GM23338 (cell line): ENCODE measurements around the gene TPCN2. TPM values are rescaled to one million over a fixed set of nuclear protein-coding genes. Genes with fewer than 3 reads are reported as not detected.
"Not testable (repeated sequence)": the region's sequence is repeated elsewhere in the genome, so short reads cannot be mapped to it uniquely, and the experiment has no call there.

Source experiments
- ATAC-seq: fragments of 200-7000 bp; cut with Tn5 transposase; 3 replicates; pipeline ENCODE4 v1.9.1; 2020
- DNase-seq: peaks from one replicate; pipeline ENCODE4 v3.0.0-alpha.2; 2015; ENCODE audit warnings: low spot score
- H2AFZ ChIP-seq: fragments of 200-600 bp; sonication (generic); 2 replicates; pipeline ENCODE4 v1.8.0; 2016; ENCODE audit warnings: antibody characterized with exemption, mild to moderate bottlenecking, moderate library complexity
- H3F3A ChIP-seq: fragments of 200-600 bp; sonication (generic); replicated peaks from 2 replicates; pipeline ENCODE4 v1.8.0; 2017; ENCODE audit warnings: antibody characterized with exemption, mixed run types, low read depth
- H3K27ac ChIP-seq: fragments of 200-600 bp; sonication (generic); 2 replicates; pipeline ENCODE4 v1.6.1; 2016; ENCODE audit warnings: low read depth
- H3K27me3 ChIP-seq: fragments of 200-600 bp; sonication (generic); 2 replicates; pipeline ENCODE4 v1.8.0; 2016; ENCODE audit warnings: mild to moderate bottlenecking, mixed run types, moderate library complexity; ENCODE audit not compliant: insufficient read depth
- H3K36me3 ChIP-seq: fragments of 200-600 bp; sonication (generic); 2 replicates; pipeline ENCODE4 v1.8.0; 2016; ENCODE audit warnings: mild to moderate bottlenecking; ENCODE audit not compliant: insufficient read depth
- H3K4me1 ChIP-seq: fragments of 200-600 bp; sonication (generic); 2 replicates; pipeline ENCODE4 v1.8.0; 2016; ENCODE audit warnings: mild to moderate bottlenecking, moderate library complexity; ENCODE audit not compliant: insufficient read depth
- H3K4me2 ChIP-seq: fragments of 200-600 bp; sonication (generic); 2 replicates; pipeline ENCODE4 v1.7.1; 2017; ENCODE audit warnings: mixed run types
- H3K4me3 ChIP-seq: fragments of 200-600 bp; sonication (generic); 2 replicates; pipeline ENCODE4 v1.6.1; 2016; ENCODE audit warnings: mixed run types
- H3K79me2 ChIP-seq: fragments of 200-600 bp; sonication (generic); replicated peaks from 2 replicates; pipeline ENCODE4 v1.8.0; 2017; ENCODE audit warnings: mild to moderate bottlenecking; ENCODE audit not compliant: insufficient read depth
- H3K9me2 ChIP-seq: fragments of 200-600 bp; sonication (generic); 2 replicates; pipeline ENCODE4 v1.8.0; 2017; ENCODE audit not compliant: insufficient read depth
- H4K20me1 ChIP-seq: fragments of 200-600 bp; sonication (generic); replicated peaks from 2 replicates; pipeline ENCODE4 v1.8.0; 2017; ENCODE audit warnings: mild to moderate bottlenecking; ENCODE audit not compliant: insufficient read depth
- H3K27ac Mint-ChIP-seq: 2 replicates; pipeline ENCODE4 v1.8.0; 2020; ENCODE audit warnings: inconsistent platforms, mild to moderate bottlenecking, moderate library complexity, mixed read lengths
- H3K27me3 Mint-ChIP-seq: 3 replicates; pipeline ENCODE4 v1.8.0; 2022; ENCODE audit warnings: low read depth, mild to moderate bottlenecking, moderate library complexity, mixed read lengths, inconsistent platforms; ENCODE audit not compliant: insufficient read depth, poor library complexity
- H3K36me3 Mint-ChIP-seq: 3 replicates; pipeline ENCODE4 v1.8.0; 2021; ENCODE audit warnings: low read depth, mild to moderate bottlenecking, inconsistent platforms, moderate library complexity, mixed read lengths
- H3K4me1 Mint-ChIP-seq: 3 replicates; pipeline ENCODE4 v1.8.0; 2020; ENCODE audit warnings: mild to moderate bottlenecking, inconsistent platforms, mixed read lengths
- H3K4me3 Mint-ChIP-seq: 3 replicates; pipeline ENCODE4 v1.8.0; 2021; ENCODE audit warnings: moderate library complexity, mild to moderate bottlenecking, inconsistent platforms, mixed read lengths
- H3K9me3 Mint-ChIP-seq: 3 replicates; pipeline ENCODE4 v1.8.0; 2020; ENCODE audit warnings: moderate library complexity, mild to moderate bottlenecking, inconsistent platforms, mixed read lengths
- CREB1 ChIP-seq: fragments of 250-450 bp; sonication (Bioruptor Pico); IDR thresholded peaks from 2 replicates; pipeline ENCODE4 v1.5.0; 2020; ENCODE audit warnings: low read depth, mild to moderate bottlenecking, moderate library complexity
- EZH2 ChIP-seq: fragments of 200-600 bp; sonication (generic); IDR thresholded peaks from one replicate; pipeline ENCODE4 v1.8.0; 2017; ENCODE audit warnings: antibody characterized with exemption, mild to moderate bottlenecking, low read depth; ENCODE audit not compliant: unreplicated experiment
- EZH2phosphoT487 ChIP-seq: fragments of 200-600 bp; sonication (generic); IDR thresholded peaks from one replicate; pipeline ENCODE4 v1.8.1; 2018; ENCODE audit warnings: antibody characterized with exemption; ENCODE audit not compliant: unreplicated experiment
- JUNB ChIP-seq: IDR thresholded peaks from one replicate; pipeline ENCODE4 v1.6.1; 2016; ENCODE audit warnings: antibody characterized with exemption; ENCODE audit not compliant: unreplicated experiment
- NANOG ChIP-seq: IDR thresholded peaks from 2 replicates; pipeline ENCODE4 v1.6.1; 2016; ENCODE audit warnings: antibody characterized with exemption, borderline replicate concordance
- POLR2AphosphoS5 ChIP-seq: IDR thresholded peaks from 2 replicates; pipeline ENCODE4 v1.6.1; 2016; ENCODE audit warnings: antibody characterized with exemption, low read depth
- REST ChIP-seq: IDR thresholded peaks from one replicate; pipeline ENCODE4 v1.6.1; 2018; ENCODE audit warnings: antibody characterized with exemption; ENCODE audit not compliant: unreplicated experiment
- STAT1 ChIP-seq: IDR thresholded peaks from one replicate; pipeline ENCODE4 v1.6.1; 2016; ENCODE audit warnings: antibody characterized with exemption; ENCODE audit not compliant: unreplicated experiment
- ZNF114 ChIP-seq: fragments of 250-450 bp; sonication (Bioruptor Pico); IDR thresholded peaks from 2 replicates; pipeline ENCODE4 v1.5.0; 2020; ENCODE audit warnings: mild to moderate bottlenecking, moderate library complexity
- ZNF331 ChIP-seq: fragments of 250-450 bp; sonication (Bioruptor Pico); IDR thresholded peaks from 2 replicates; pipeline ENCODE4 v1.5.0; 2020; ENCODE audit warnings: low read depth, mild to moderate bottlenecking, moderate library complexity
- polyA plus RNA-seq: library from polyadenylated mRNA; unstranded; fragments of >200 nt; fragmentation: Nextera tagmentation; extraction: Ambion mirVana; gene quantifications from 2 replicates; pipeline ENCODE4 v1.2.1, GENCODE V29; 2016
- total RNA-seq: library from RNA; depleted of rRNA; stranded (reverse); fragments of >200 nt; shearing (Covaris generic); gene quantifications from 2 replicates; pipeline ENCODE4 v1.2.3, GENCODE V29; 2014
- TF ChIP-seq, protein P1 (sequence below): IDR thresholded peaks from 2 replicates; pipeline ENCODE4 v1.6.1; 2016; ENCODE audit warnings: antibody characterized with exemption

Gene TPCN2
- total and polyA plus RNA-seq, 2 experiments from 2014 or later, result 5.8 to 14.7 TPM

GRCh38 chr11:69133251-69133650, 84.5 kb downstream of the TPCN2 start (continued):
- TF ChIP-seq JUNB (no peak), STAT1 (no peak), NANOG (no peak)
- TF ChIP-seq, protein P1, sequence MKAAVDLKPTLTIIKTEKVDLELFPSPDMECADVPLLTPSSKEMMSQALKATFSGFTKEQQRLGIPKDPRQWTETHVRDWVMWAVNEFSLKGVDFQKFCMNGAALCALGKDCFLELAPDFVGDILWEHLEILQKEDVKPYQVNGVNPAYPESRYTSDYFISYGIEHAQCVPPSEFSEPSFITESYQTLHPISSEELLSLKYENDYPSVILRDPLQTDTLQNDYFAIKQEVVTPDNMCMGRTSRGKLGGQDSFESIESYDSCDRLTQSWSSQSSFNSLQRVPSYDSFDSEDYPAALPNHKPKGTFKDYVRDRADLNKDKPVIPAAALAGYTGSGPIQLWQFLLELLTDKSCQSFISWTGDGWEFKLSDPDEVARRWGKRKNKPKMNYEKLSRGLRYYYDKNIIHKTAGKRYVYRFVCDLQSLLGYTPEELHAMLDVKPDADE, result no peak

DNA sequence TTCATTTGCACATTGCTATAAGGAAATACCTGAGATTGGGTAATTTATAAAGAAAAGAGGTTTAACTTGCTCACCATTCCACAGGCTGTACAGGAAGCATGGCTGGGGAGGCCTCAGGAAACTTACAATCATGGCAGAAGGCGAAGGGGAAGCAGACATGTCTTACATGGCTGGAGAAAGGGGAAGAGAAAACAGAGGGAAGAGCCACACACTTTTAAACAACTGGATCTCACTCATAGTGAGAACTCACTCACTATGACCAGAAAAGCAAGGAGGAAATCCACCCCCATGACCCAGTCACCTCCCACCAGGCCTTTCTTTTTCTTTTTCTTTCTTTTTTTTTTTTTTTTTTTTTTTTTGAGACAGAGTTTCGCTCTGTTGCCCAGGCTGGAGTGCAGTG, 85.5 kb downstream of the TPCN2 start:
- not testable (repeated sequence) for DNase-seq, H3K9me2 ChIP-seq, H3K27ac ChIP-seq, H3K4me3 ChIP-seq, H3F3A ChIP-seq, H3K27me3 ChIP-seq, H3K36me3 ChIP-seq, H3K27ac Mint-ChIP-seq, H3K4me1 ChIP-seq, H3K4me3 Mint-ChIP-seq, H3K4me2 ChIP-seq, H2AFZ ChIP-seq, H4K20me1 ChIP-seq, ATAC-seq, H3K79me2 ChIP-seq, H3K4me1 Mint-ChIP-seq
- H3K36me3 Mint-ChIP-seq, result peaks cover 13% of the 10 kb centered on the region; the same call in 2 of the 3 replicates
- H3K27me3 Mint-ChIP-seq, result peaks cover 13% of the 10 kb centered on the region
- H3K9me3 Mint-ChIP-seq, result peaks cover 18% of the 10 kb centered on the region

- Mint-ChIP-seq H3K9me3 (peaks cover 17% of the 10 kb centered on the region), H3K36me3 (peaks cover 12% of the 10 kb centered on the region; the same call in 2 of the 3 replicates), H3K27ac (no peak overlapping the region), H3K4me1 (peaks cover 4% of the 10 kb centered on the region; the same call in 1 of the 3 replicates), H3K4me3 (no peak overlapping the region), H3K27me3 (peaks cover 11% of the 10 kb centered on the region)
- H3F3A ChIP-seq, result no peaks in the 10 kb centered on the region
- no peaks in the 10 kb centered on the region for H4K20me1 ChIP-seq
- H3K9me2 ChIP-seq, result no peaks in the 10 kb centered on the region
- no peak overlapping the region for H3K4me2 ChIP-seq
- DNase-seq (no peak), ATAC-seq (no peak)
- no peaks in the 10 kb centered on the region for H3K4me1 ChIP-seq
- no peaks in the 10 kb centered on the region for H3K27me3 ChIP-seq
- no peak overlapping the region for H3K27ac ChIP-seq
- H3K36me3 ChIP-seq, result peaks cover 8% of the 10 kb centered on the region
- H2AFZ ChIP-seq, result no peak overlapping the region
- H3K4me3 ChIP-seq, result no peak overlapping the region
- H3K79me2 ChIP-seq, result no peaks in the 10 kb centered on the region
- no peak for TF ChIP-seq ZNF114 (CRISPR knock-in tag)
- TF ChIP-seq EZH2, result no peak
- TF ChIP-seq ZNF331, result no peak
- TF ChIP-seq REST, result no peak
- no peak for TF ChIP-seq EZH2phosphoT487
- TF ChIP-seq CREB1 (CRISPR knock-in tag), result no peak
- TF ChIP-seq JUNB, result no peak
- TF ChIP-seq, protein P1, result no peak
- no peak for TF ChIP-seq POLR2AphosphoS5
- no peak for TF ChIP-seq NANOG
These were observed 86.2 kb downstream of the TPCN2 start for GRCh38 chr11:69134957-69135356.
